A549 treated with Mapracorat at 1 μM for 4 hours (cell line): ENCODE results near the gene HLA-DRA. TPM values are rescaled to one million over a fixed set of nuclear protein-coding genes. Genes with fewer than 3 reads are reported as not detected.

Experiments used
- total RNA-seq: library from RNA; stranded (reverse); fragments of 200-300 nt; extraction: Qiagen RNA extraction; gene quantifications from 5 replicates; pipeline ENCODE4 v1.2.3, GENCODE V29; 2022

HLA-DRA gene
- total RNA-seq: not detected in 5 replicates

DNA sequence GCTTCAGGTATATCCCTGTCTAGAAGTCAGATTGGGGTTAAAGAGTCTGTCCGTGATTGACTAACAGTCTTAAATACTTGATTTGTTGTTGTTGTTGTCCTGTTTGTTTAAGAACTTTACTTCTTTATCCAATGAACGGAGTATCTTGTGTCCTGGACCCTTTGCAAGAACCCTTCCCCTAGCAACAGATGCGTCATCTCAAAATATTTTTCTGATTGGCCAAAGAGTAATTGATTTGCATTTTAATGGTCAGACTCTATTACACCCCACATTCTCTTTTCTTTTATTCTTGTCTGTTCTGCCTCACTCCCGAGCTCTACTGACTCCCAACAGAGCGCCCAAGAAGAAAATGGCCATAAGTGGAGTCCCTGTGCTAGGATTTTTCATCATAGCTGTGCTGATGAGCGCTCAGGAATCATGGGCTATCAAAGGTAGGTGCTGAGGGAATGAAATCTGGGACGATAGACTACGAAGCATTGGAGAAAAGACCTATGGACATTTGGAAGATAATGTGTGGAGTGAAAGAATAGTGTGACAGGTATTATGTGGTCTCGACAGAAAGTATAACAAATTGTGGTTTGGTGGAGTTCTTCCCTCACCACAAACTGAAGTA lies at the start of gene HLA-DRA:
HLA-DRA (plus strand) TSS at position 286 of the 613 bp plus-strand sequence; CDS start at position 350, 64 bp downstream.

DNA sequence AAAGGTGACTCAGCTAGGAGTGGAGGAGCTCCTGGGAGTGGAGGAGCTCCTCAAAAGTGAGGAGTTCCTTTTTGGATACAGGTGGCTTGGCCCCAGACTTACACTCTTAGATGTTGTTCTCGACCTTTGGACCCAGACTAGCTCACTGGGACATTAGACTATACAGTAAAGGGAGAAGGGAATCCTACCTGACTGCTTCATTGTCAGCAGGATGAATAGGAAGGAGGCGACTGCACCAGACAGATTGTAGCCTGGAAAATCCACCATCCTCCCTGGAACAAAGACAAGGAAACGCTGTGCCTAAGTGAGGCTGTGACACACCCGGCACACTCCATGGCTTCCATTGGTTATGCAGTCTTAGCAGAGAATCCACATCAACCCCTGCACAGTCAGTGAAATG lies 32.8 kb upstream of the HLA-DRA start, which contains the start of gene BTNL2:
BTNL2 (minus strand) TSS at position 325 of the 400 bp plus-strand sequence; CDS start at position 267, 58 bp downstream.

Other genes starting within 250 kb of the HLA-DRA start
- 13.4 to 18.6 TPM (median 16.0 TPM) in 5 replicates for gene PBX2, start 249.7 kb upstream of the HLA-DRA start, total RNA-seq
- gene GPSM3, start 247.2 kb upstream of the HLA-DRA start, total RNA-seq: 0.29 to 0.50 TPM (median 0.33 TPM) in 5 replicates
- 0.81 to 1.3 TPM (median 0.86 TPM) in 5 replicates for gene NOTCH4, start 215.8 kb upstream of the HLA-DRA start, total RNA-seq
- gene TSBP1, start 68.0 kb upstream of the HLA-DRA start, total RNA-seq: not detected in 5 replicates
- gene BTNL2, start 32.7 kb upstream of the HLA-DRA start, total RNA-seq: not detected in 5 replicates
- not detected in 5 replicates for gene HLA-DRB5, start 90.4 kb downstream of the HLA-DRA start, total RNA-seq
- 0.11 TPM in 1 of 5 replicates, not detected in the others for gene HLA-DRB1, start 150.0 kb downstream of the HLA-DRA start, total RNA-seq
- gene HLA-DQA1, start 197.5 kb downstream of the HLA-DRA start, total RNA-seq: not detected in 5 replicates
- not detected in 5 replicates for gene HLA-DQB1, start 226.8 kb downstream of the HLA-DRA start, total RNA-seq